Tibial artery (tissue), 4 donors: Measurements from ENCODE around the gene GRPEL1.

Experiments
- DNase-seq, 2 donors: peaks; one replicate each; pipeline ENCODE4 v3.0.0-alpha.2; 2019
- H3K27ac ChIP-seq, 2 donors: fragments of 200-600 bp; sonication (generic) in 1 of 2; 1 replicate in 1 of 2; 2 replicates in 1 of 2; pipeline ENCODE4 v1.5.1; 2018 to 2019; ENCODE audit warnings: mild to moderate bottlenecking in 1 of 2
- H3K27me3 ChIP-seq, 2 donors: fragments of 200-600 bp; sonication (generic) in 1 of 2; one replicate each; pipeline versions ENCODE4 v1.5.1 to v1.6.0; 2016 to 2019
- H3K36me3 ChIP-seq, 3 donors: fragments of 200-600 bp; sonication (generic) in 2 of 3; one replicate each; pipeline ENCODE4 v1.5.1; 2016 to 2019; ENCODE audit warnings: mild to moderate bottlenecking in 2 of 3
- H3K4me1 ChIP-seq, 4 donors: fragments of 200-600 bp; sonication (generic) in 2 of 4; 1 replicate in 3 of 4; 2 replicates in 1 of 4; pipeline ENCODE4 v1.5.1; 2016 to 2019
- H3K4me3 ChIP-seq, 2 donors: fragments of 200-600 bp; sonication (generic) in 1 of 2; 1 replicate in 1 of 2; 2 replicates in 1 of 2; pipeline ENCODE4 v1.5.1; 2018 to 2019; ENCODE audit warnings: mild to moderate bottlenecking in 2 of 2
- H3K9me3 ChIP-seq, 3 donors: fragments of 200-600 bp; sonication (generic) in 1 of 3; one replicate each; pipeline ENCODE4 v1.5.1; 2016 to 2019
- CTCF ChIP-seq, 2 experiments: fragments of 200-600 bp in 1 of 2; fragments of 450-650 bp in 1 of 2; IDR thresholded peaks; one replicate each; pipeline ENCODE4 v1.5.1; 2017 to 2019; ENCODE audit warnings: antibody characterized with exemption in 2 of 2, mild to moderate bottlenecking in 1 of 2, moderate library complexity in 1 of 2
- intact Hi-C: fragments of 100-400 bp; cut with DNase I; formaldehyde crosslinking; loops from one replicate; pipeline ENCODE4 v1.15.0; 2023; ENCODE audit warnings: low total_unique reads

GRPEL1 gene

GRCh38 chr4:7067452-7068278, at the start of gene GRPEL1:
GRPEL1 (minus strand) TSS chr4:7068064; CDS start chr4:7068032, 32 bp downstream.
- peak; percentile 100 for DNase-seq
- no peak for TF ChIP-seq CTCF (IDR thresholded peaks at IDR 0.05)
- Histone ChIP-seq H3K4me1 (peaks cover 0 to 30% (median 23%) of the 10 kb centered on the region in 4 donors), H3K9me3 (no peaks in the 10 kb centered on the region), H3K27me3 (no peaks in the 10 kb centered on the region), H3K4me3 (peak within 1 kb of the TSS; percentile 67 to 90), H3K27ac (peak within 1 kb of the TSS; percentile 87 to 95), H3K36me3 (peaks cover 11 to 19% (median 14%) of the 10 kb centered on the region in 3 donors)
- intact Hi-C loops, result loop anchor here (2.0 kb wide), 2 partner anchors 25 to 81 kb away; partner anchors contain the start of gene TADA2B

GRCh38 chr4:7116705-7117104, 48.8 kb upstream of the GRPEL1 start:
- no peak for DNase-seq
- no peaks in the 10 kb centered on the region for H3K4me1 ChIP-seq
- H3K36me3 ChIP-seq, result no peaks in the 10 kb centered on the region
- intact Hi-C loops, result no loop called here
- no peak overlapping the region for H3K4me3 ChIP-seq
- H3K27me3 ChIP-seq, result peaks cover 0 to 10% of the 10 kb centered on the region in 2 donors
- TF ChIP-seq CTCF (IDR thresholded peaks at IDR 0.05), result no peak
- no peak overlapping the region for H3K27ac ChIP-seq
- H3K9me3 ChIP-seq, result peaks cover 0 to 6% (median 0%) of the 10 kb centered on the region in 3 donors

- no peak for DNase-seq
- H3K9me3 ChIP-seq, result peaks cover 0 to 6% (median 0%) of the 10 kb centered on the region in 3 donors
- no peaks in the 10 kb centered on the region for H3K36me3 ChIP-seq
- no peak overlapping the region for H3K27ac ChIP-seq
- no peak for TF ChIP-seq CTCF (IDR thresholded peaks at IDR 0.05)
- H3K4me1 ChIP-seq, result no peaks in the 10 kb centered on the region
- no peak overlapping the region for H3K4me3 ChIP-seq
- intact Hi-C loops, result no loop called here
- H3K27me3 ChIP-seq, result peaks cover 0 to 10% of the 10 kb centered on the region in 2 donors
These were observed 47.9 kb upstream of the GRPEL1 start for GRCh38 chr4:7115557-7116340.

- Histone ChIP-seq H3K4me1 (no peaks in the 10 kb centered on the region), H3K27ac (no peak overlapping the region), H3K36me3 (no peaks in the 10 kb centered on the region), H3K9me3 (peaks cover 0 to 6% (median 0%) of the 10 kb centered on the region in 3 donors), H3K4me3 (no peak overlapping the region), H3K27me3 (peaks cover 0 to 10% of the 10 kb centered on the region in 2 donors)
- no peak for TF ChIP-seq CTCF (IDR thresholded peaks at IDR 0.05)
- intact Hi-C loops, result no loop called here
- DNase-seq, result no peak
These were observed 44.8 kb upstream of the GRPEL1 start for GRCh38 chr4:7112656-7113055.

- no peaks in the 10 kb centered on the region for H3K36me3 ChIP-seq
- no peak overlapping the region for H3K27ac ChIP-seq
- H3K4me3 ChIP-seq, result no peak overlapping the region
- intact Hi-C loops, result no loop called here
- TF ChIP-seq CTCF (IDR thresholded peaks at IDR 0.05), result no peak
- no peak for DNase-seq
- peaks cover 0 to 7% of the 10 kb centered on the region in 2 donors for H3K27me3 ChIP-seq
- H3K4me1 ChIP-seq, result no peaks in the 10 kb centered on the region
- H3K9me3 ChIP-seq, result no peaks in the 10 kb centered on the region
These were observed 43.6 kb upstream of the GRPEL1 start for GRCh38 chr4:7111441-7111840.
